ENCODE results near the gene GTF3C5. TPM values are rescaled to one million over a fixed set of nuclear protein-coding genes. Genes with fewer than 3 reads are reported as not detected.
"Not testable (repeated sequence)": the region's sequence is repeated elsewhere in the genome, so short reads cannot be mapped to it uniquely, and the experiment has no call there.

GTF3C5 gene
- total RNA-seq, 6 experiments from 2014 or later, result 18.4 to 30.5 (median 19.8) TPM

GRCh38 chr9:133059623-133060022 lies 28.8 kb downstream of the GTF3C5 start:
- intact Hi-C loops (cut with DNase I), result no loop called here
- 67% methylated on average over 5 of the region's 7 CpGs for WGBS (ENCODE audit: insufficient coverage, low coverage, low lambda C conversion rate, missing lambda C conversion rate)
- DNase-seq, result no peak
- no peak overlapping the region for H3K4me3 ChIP-seq
- peaks cover 0 to 19% (median 7%) of the 10 kb centered on the region in 4 donors for H3K36me3 ChIP-seq
- no peak for TF ChIP-seq CTCF (IDR thresholded peaks at IDR 0.05)
- TF ChIP-seq POLR2A (IDR thresholded peaks at IDR 0.05), result no peak
- ATAC-seq, result no peak
- H3K27me3 ChIP-seq, result no peaks in the 10 kb centered on the region
- H3K27ac ChIP-seq, result no peak overlapping the region
- no peaks in the 10 kb centered on the region for H3K4me1 ChIP-seq
- no peaks in the 10 kb centered on the region for H3K9me3 ChIP-seq

- intact Hi-C loops (cut with DNase I), result no loop called here
- no peaks in the 10 kb centered on the region for H3K27me3 ChIP-seq
- H3K9me3 ChIP-seq, result no peaks in the 10 kb centered on the region
- DNase-seq (no peak), ATAC-seq (peak in 1 of 4 donors; percentile 19)
- no peak overlapping the region for H3K4me3 ChIP-seq
- H3K36me3 ChIP-seq, result peaks cover 0 to 12% (median 3%) of the 10 kb centered on the region in 4 donors
- TF ChIP-seq CTCF (IDR thresholded peaks at IDR 0.05) (no peak), POLR2A (IDR thresholded peaks at IDR 0.05) (no peak)
- H3K27ac ChIP-seq, result no peak overlapping the region
- 55% methylated on average over 3 of the region's 6 CpGs for WGBS (ENCODE audit: insufficient coverage, low coverage, low lambda C conversion rate, missing lambda C conversion rate)
- H3K4me1 ChIP-seq, result no peaks in the 10 kb centered on the region
Observed at GRCh38 chr9:133060417-133060841, 29.6 kb downstream of the GTF3C5 start.

GRCh38 chr9:133061019-133061763 lies 30.4 kb downstream of the GTF3C5 start:
- ATAC-seq; H3K4me1 ChIP-seq; H3K27ac ChIP-seq; H3K36me3 ChIP-seq; H3K27me3 ChIP-seq; H3K4me3 ChIP-seq; H3K9me3 ChIP-seq; intact Hi-C loops (cut with DNase I): not testable (repeated sequence)
- DNase-seq, result peak in 1 of 3 donors; percentile 22
- 35% methylated on average over 3 of the region's 14 CpGs for WGBS (ENCODE audit: insufficient coverage, low coverage, low lambda C conversion rate, missing lambda C conversion rate)

GRCh38 chr9:133061764-133062145 lies 31.0 kb downstream of the GTF3C5 start, which contains the start of gene CEL:
Gene CEL (plus strand): TSS chr9:133061981. CDS start chr9:133062003, 22 bp downstream.
- ATAC-seq, result not testable (repeated sequence)

GRCh38 chr9:133062569-133062968 lies 31.8 kb downstream of the GTF3C5 start:
- DNase-seq; ATAC-seq; H3K27ac ChIP-seq; H3K9me3 ChIP-seq; H3K27me3 ChIP-seq; H3K36me3 ChIP-seq; H3K4me3 ChIP-seq; H3K4me1 ChIP-seq; intact Hi-C loops (cut with DNase I): not testable (repeated sequence)
- WGBS (ENCODE audit: insufficient coverage, low coverage, low lambda C conversion rate, missing lambda C conversion rate), result 60% methylated on average over 1 of the region's 8 CpGs

More at GRCh38 chr9:133061764-133062145, 31.0 kb downstream of the GTF3C5 start, which contains the start of gene CEL:
- H3K27me3 ChIP-seq; H3K4me1 ChIP-seq; H3K9me3 ChIP-seq; H3K36me3 ChIP-seq; H3K27ac ChIP-seq; H3K4me3 ChIP-seq; intact Hi-C loops (cut with DNase I): not testable (repeated sequence)
- WGBS (ENCODE audit: insufficient coverage, low coverage, low lambda C conversion rate, missing lambda C conversion rate), result no CpG with 5 or more reads among the region's 9 CpGs
- peak in 1 of 3 donors; percentile 18 for DNase-seq

GRCh38 chr9:133063159-133063499 lies 32.3 kb downstream of the GTF3C5 start:
- no peaks in the 10 kb centered on the region for H3K9me3 ChIP-seq
- intact Hi-C loops (cut with DNase I), result no loop called here
- ATAC-seq (no peak), DNase-seq (no peak)
- no peaks in the 10 kb centered on the region for H3K36me3 ChIP-seq
- no peak overlapping the region for H3K27ac ChIP-seq
- 71% methylated on average over 4 of the region's 8 CpGs for WGBS (ENCODE audit: insufficient coverage, low coverage, low lambda C conversion rate, missing lambda C conversion rate)
- TF ChIP-seq POLR2A (IDR thresholded peaks at IDR 0.05) (no peak), CTCF (IDR thresholded peaks at IDR 0.05) (no peak)
- no peak overlapping the region for H3K4me3 ChIP-seq
- H3K4me1 ChIP-seq, result no peaks in the 10 kb centered on the region
- H3K27me3 ChIP-seq, result no peaks in the 10 kb centered on the region

Data from right lobe of liver (tissue), 6 donors.